ENCODE data around the gene METTL14. TPM values are rescaled to one million over a fixed set of nuclear protein-coding genes. Genes with fewer than 3 reads are reported as not detected.

METTL14 gene
- total RNA-seq, 2 donors from 2014 or later, result 33.0 to 34.1 TPM

- TF ChIP-seq, protein P1, sequence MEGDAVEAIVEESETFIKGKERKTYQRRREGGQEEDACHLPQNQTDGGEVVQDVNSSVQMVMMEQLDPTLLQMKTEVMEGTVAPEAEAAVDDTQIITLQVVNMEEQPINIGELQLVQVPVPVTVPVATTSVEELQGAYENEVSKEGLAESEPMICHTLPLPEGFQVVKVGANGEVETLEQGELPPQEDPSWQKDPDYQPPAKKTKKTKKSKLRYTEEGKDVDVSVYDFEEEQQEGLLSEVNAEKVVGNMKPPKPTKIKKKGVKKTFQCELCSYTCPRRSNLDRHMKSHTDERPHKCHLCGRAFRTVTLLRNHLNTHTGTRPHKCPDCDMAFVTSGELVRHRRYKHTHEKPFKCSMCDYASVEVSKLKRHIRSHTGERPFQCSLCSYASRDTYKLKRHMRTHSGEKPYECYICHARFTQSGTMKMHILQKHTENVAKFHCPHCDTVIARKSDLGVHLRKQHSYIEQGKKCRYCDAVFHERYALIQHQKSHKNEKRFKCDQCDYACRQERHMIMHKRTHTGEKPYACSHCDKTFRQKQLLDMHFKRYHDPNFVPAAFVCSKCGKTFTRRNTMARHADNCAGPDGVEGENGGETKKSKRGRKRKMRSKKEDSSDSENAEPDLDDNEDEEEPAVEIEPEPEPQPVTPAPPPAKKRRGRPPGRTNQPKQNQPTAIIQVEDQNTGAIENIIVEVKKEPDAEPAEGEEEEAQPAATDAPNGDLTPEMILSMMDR (IDR thresholded peaks at IDR 0.05), result no peak
- Histone ChIP-seq H3K27me3 (no peaks in the 10 kb centered on the region), H3K4me3 (no peak overlapping the region), H3K4me1 (no peaks in the 10 kb centered on the region), H3K9me3 (no peaks in the 10 kb centered on the region), H3K9ac (ENCODE audit: low read depth in 2 of 2, low read length in 2 of 2) (no peak overlapping the region), H3K27ac (no peak overlapping the region), H3K36me3 (peaks cover 6% of the 10 kb centered on the region)
- intact Hi-C loops (cut with DNase I), result no loop called here
- DNase-seq, result no peak
Measured at GRCh38 chr4:118752551-118752950, 67.4 kb downstream of the METTL14 start.

DNA sequence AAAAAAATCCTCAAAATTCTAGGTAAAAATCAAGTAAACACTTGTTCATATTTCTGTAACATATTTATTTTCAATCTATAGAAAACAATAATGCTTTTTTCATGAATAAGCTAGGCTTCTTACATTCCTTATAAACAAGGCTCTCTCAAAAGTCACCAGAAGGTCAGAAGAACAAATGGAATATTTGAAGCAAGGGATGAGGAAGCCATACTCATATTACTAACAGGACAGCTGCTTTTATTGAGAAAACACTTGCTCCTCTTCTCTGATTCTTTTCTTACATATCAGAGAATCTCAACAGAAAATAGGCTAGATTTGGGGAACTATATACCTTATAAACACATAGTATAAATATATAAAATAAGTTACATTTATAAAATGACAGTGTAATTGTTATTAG lies 67.9 kb downstream of the METTL14 start:
- Histone ChIP-seq H3K4me3 (no peak overlapping the region), H3K9ac (ENCODE audit: low read depth in 2 of 2, low read length in 2 of 2) (no peak overlapping the region), H3K36me3 (peaks cover 6% of the 10 kb centered on the region), H3K27ac (no peak overlapping the region), H3K27me3 (no peaks in the 10 kb centered on the region), H3K4me1 (no peaks in the 10 kb centered on the region), H3K9me3 (no peaks in the 10 kb centered on the region)
- TF ChIP-seq, protein P1 (IDR thresholded peaks at IDR 0.05), result no peak
- intact Hi-C loops (cut with DNase I), result no loop called here
- DNase-seq, result no peak

DNA sequence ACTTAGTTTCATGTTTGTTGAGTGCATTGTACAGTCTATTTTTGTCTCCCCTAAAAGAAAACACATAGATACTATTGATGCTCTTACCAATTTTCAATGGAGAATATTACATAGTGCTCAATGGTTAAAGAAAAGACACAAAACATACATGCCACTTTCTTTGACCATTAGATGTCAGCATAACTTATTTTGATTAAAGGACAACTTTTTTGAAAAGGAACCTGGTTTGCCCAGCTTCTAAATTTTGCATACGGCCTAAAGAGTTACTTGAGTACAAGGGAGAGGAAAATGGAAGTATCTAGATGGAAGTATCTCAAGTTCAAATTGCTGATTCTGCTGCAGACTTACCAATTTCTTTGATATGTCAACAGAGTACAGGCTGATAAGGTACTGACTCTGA lies 68.5 kb downstream of the METTL14 start:
- peaks cover 6% of the 10 kb centered on the region for H3K36me3 ChIP-seq
- intact Hi-C loops (cut with DNase I), result no loop called here
- no peak overlapping the region for H3K4me3 ChIP-seq
- H3K4me1 ChIP-seq, result no peaks in the 10 kb centered on the region
- no peak overlapping the region for H3K9ac ChIP-seq (ENCODE audit: low read depth in 2 of 2, low read length in 2 of 2)
- TF ChIP-seq, protein P1 (IDR thresholded peaks at IDR 0.05), result no peak
- no peak for DNase-seq
- H3K27ac ChIP-seq, result no peak overlapping the region
- H3K9me3 ChIP-seq, result no peaks in the 10 kb centered on the region
- no peaks in the 10 kb centered on the region for H3K27me3 ChIP-seq

- Histone ChIP-seq H3K36me3 (peaks cover 6% of the 10 kb centered on the region), H3K9me3 (no peaks in the 10 kb centered on the region), H3K27me3 (no peaks in the 10 kb centered on the region), H3K9ac (ENCODE audit: low read depth in 2 of 2, low read length in 2 of 2) (no peak overlapping the region), H3K4me1 (no peaks in the 10 kb centered on the region), H3K27ac (no peak overlapping the region), H3K4me3 (no peak overlapping the region)
- no peak for DNase-seq
- intact Hi-C loops (cut with DNase I), result no loop called here
- TF ChIP-seq, protein P1 (IDR thresholded peaks at IDR 0.05), result no peak
Measured at GRCh38 chr4:118754890-118755289, 69.7 kb downstream of the METTL14 start.

DNA sequence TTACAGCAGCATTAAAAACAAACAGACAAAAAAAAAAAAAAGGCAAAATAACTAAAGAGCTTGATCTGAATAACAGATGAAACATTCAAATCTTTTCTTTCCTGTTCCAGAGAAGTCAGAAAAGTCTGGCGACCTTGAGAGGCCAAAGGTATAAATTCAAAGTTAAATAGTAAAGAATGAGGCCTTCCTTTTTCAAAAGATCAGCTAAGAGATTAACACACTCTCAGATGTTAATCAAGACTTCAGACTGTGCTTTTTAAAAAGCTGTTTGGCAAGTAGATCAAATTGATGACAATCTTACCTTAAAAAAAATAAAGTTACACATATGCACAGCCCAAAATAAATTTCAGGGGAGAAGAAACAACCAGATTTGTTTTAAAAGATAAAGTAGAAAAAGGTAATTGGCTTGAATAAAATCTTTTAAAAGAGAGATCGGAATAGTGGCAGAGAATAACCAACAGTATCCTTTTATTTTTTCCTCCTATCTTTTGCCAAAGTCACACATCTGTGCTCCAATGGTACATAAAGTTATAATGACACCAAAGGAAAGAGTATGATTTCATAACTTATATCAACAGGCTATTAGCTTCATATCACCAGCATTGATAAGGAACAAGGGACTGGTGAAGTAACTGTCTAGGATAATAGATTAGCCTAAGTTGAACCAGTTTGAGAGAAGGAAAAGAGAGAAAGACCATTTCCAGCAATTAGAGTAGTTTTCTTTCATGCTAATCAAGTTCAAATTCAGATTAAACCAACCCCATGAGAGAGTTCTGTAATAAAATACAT lies 70.4 kb downstream of the METTL14 start:
- H3K4me1 ChIP-seq, result no peaks in the 10 kb centered on the region
- no peak overlapping the region for H3K9ac ChIP-seq (ENCODE audit: low read depth in 2 of 2, low read length in 2 of 2)
- no peaks in the 10 kb centered on the region for H3K9me3 ChIP-seq
- TF ChIP-seq, protein P1 (IDR thresholded peaks at IDR 0.05), result no peak
- no peak for DNase-seq
- H3K36me3 ChIP-seq, result peaks cover 6% of the 10 kb centered on the region
- no peaks in the 10 kb centered on the region for H3K27me3 ChIP-seq
- H3K27ac ChIP-seq, result no peak overlapping the region
- no peak overlapping the region for H3K4me3 ChIP-seq
- intact Hi-C loops (cut with DNase I), result no loop called here

Measured in colonic mucosa (tissue), 4 donors.